ENCODE results near the gene RBM26. TPM values are rescaled to one million over a fixed set of nuclear protein-coding genes. Genes with fewer than 3 reads are reported as not detected.

Gene RBM26
- total and polyA plus RNA-seq, 4 donors, result 6.4 to 18.4 (median 12.3) TPM

GRCh38 chr13:79287939-79288795 lies 117.9 kb downstream of the RBM26 start:
- no peak overlapping the region for H3K4me3 ChIP-seq (ENCODE audit: low read depth in 1 of 3, low read length in 3 of 3)
- no peak overlapping the region for H3K27ac ChIP-seq (ENCODE audit: low read depth in 1 of 2, low read length in 2 of 2)
- WGBS, result 89% methylated on average over 9 of the region's 9 CpGs
- H3K27me3 ChIP-seq (ENCODE audit: control insufficient read depth in 4 of 4, insufficient read depth in 4 of 4, low read length in 3 of 4), result no peaks in the 10 kb centered on the region
- TF ChIP-seq FOXA1 (IDR thresholded peaks at IDR 0.05) (no peak), HNF4A (conservative IDR thresholded peaks at IDR 0.05) (no peak), TAF1 (conservative IDR thresholded peaks at IDR 0.05) (no peak), NR2F2 (IDR thresholded peaks at IDR 0.05) (no peak), MAX (IDR thresholded peaks at IDR 0.05) (no peak), CTCF (IDR thresholded peaks at IDR 0.05; ENCODE audit: low read depth, low read length, missing input control) (no peak), FOXA2 (IDR thresholded peaks at IDR 0.05) (no peak), YY1 (IDR thresholded peaks at IDR 0.05) (no peak)
- no peak overlapping the region for H3K9ac ChIP-seq (ENCODE audit: low read depth in 1 of 2, low read length in 2 of 2)
- DNase-seq (ENCODE audit: low spot score), result no peak
- H3K4me1 ChIP-seq (ENCODE audit: control insufficient read depth in 4 of 4, insufficient read depth in 4 of 4, low read length in 3 of 4), result peaks cover 0 to 4% (median 1%) of the 10 kb centered on the region in 4 donors
- no peaks in the 10 kb centered on the region for H3K36me3 ChIP-seq (ENCODE audit: control insufficient read depth in 4 of 4, insufficient read depth in 3 of 4, low read depth in 1 of 4, low read length in 3 of 4)
- H3K9me3 ChIP-seq (ENCODE audit: control insufficient read depth in 4 of 4, low read length in 3 of 4), result peaks cover 0 to 1% (median 0%) of the 10 kb centered on the region in 4 donors

GRCh38 chr13:79285159-79285558 lies 120.9 kb downstream of the RBM26 start:
- no peak overlapping the region for H3K9ac ChIP-seq (ENCODE audit: low read depth in 1 of 2, low read length in 2 of 2)
- no peak for DNase-seq (ENCODE audit: low spot score)
- 91% methylated on average over 3 of the region's 3 CpGs for WGBS
- H3K4me1 ChIP-seq (ENCODE audit: control insufficient read depth in 4 of 4, insufficient read depth in 4 of 4, low read length in 3 of 4), result peaks cover 0 to 15% (median 4%) of the 10 kb centered on the region in 4 donors
- TF ChIP-seq ATF3 (IDR thresholded peaks at IDR 0.05), result no peak
- no peaks in the 10 kb centered on the region for H3K36me3 ChIP-seq (ENCODE audit: control insufficient read depth in 4 of 4, insufficient read depth in 3 of 4, low read depth in 1 of 4, low read length in 3 of 4)
- peaks cover 0 to 1% (median 0%) of the 10 kb centered on the region in 4 donors for H3K9me3 ChIP-seq (ENCODE audit: control insufficient read depth in 4 of 4, low read length in 3 of 4)
- H3K27ac ChIP-seq (ENCODE audit: low read depth in 1 of 2, low read length in 2 of 2), result no peak overlapping the region
- H3K27me3 ChIP-seq (ENCODE audit: control insufficient read depth in 4 of 4, insufficient read depth in 4 of 4, low read length in 3 of 4), result no peaks in the 10 kb centered on the region
- no peak overlapping the region for H3K4me3 ChIP-seq (ENCODE audit: low read depth in 1 of 3, low read length in 3 of 3)

GRCh38 chr13:79283742-79284141 lies 122.3 kb downstream of the RBM26 start:
- H3K27ac ChIP-seq (ENCODE audit: low read depth in 1 of 2, low read length in 2 of 2), result peak overlapping the region in 1 of 2 donors; percentile 53
- no peaks in the 10 kb centered on the region for H3K27me3 ChIP-seq (ENCODE audit: control insufficient read depth in 4 of 4, insufficient read depth in 4 of 4, low read length in 3 of 4)
- H3K4me1 ChIP-seq (ENCODE audit: control insufficient read depth in 4 of 4, insufficient read depth in 4 of 4, low read length in 3 of 4), result peaks cover 0 to 15% (median 4%) of the 10 kb centered on the region in 4 donors
- peaks cover 0 to 1% (median 0%) of the 10 kb centered on the region in 4 donors for H3K9me3 ChIP-seq (ENCODE audit: control insufficient read depth in 4 of 4, low read length in 3 of 4)
- WGBS, result 96% methylated on average over 2 of the region's 2 CpGs
- TF ChIP-seq ATF3 (IDR thresholded peaks at IDR 0.05) (no peak), JUND (IDR thresholded peaks at IDR 0.05) (no peak), FOXA1 (IDR thresholded peaks at IDR 0.05) (no peak), MAX (IDR thresholded peaks at IDR 0.05) (no peak), RXRA (IDR thresholded peaks at IDR 0.05) (no peak), HNF4A (conservative IDR thresholded peaks at IDR 0.05) (no peak), TAF1 (conservative IDR thresholded peaks at IDR 0.05) (no peak), EGR1 (IDR thresholded peaks at IDR 0.05; ENCODE audit: low read depth in 2 of 2) (no peak), YY1 (IDR thresholded peaks at IDR 0.05) (no peak)
- H3K9ac ChIP-seq (ENCODE audit: low read depth in 1 of 2, low read length in 2 of 2), result no peak overlapping the region
- H3K36me3 ChIP-seq (ENCODE audit: control insufficient read depth in 4 of 4, insufficient read depth in 3 of 4, low read depth in 1 of 4, low read length in 3 of 4), result no peaks in the 10 kb centered on the region
- H3K4me3 ChIP-seq (ENCODE audit: low read depth in 1 of 3, low read length in 3 of 3), result no peak overlapping the region
- no peak for DNase-seq (ENCODE audit: low spot score)
